Ureter (tissue), 1 donor: ENCODE measurements around the gene SPEM3. TPM values are rescaled to one million over a fixed set of nuclear protein-coding genes. Genes with fewer than 3 reads are reported as not detected.
"Not testable (repeated sequence)": the region's sequence is repeated elsewhere in the genome, so short reads cannot be mapped to it uniquely, and the experiment has no call there.

Experiments
- DNase-seq: peaks from one replicate; pipeline ENCODE4 v3.0.0-alpha.2; 2020; ENCODE audit warnings: low spot score
- total RNA-seq: library from RNA; stranded (reverse); gene quantifications from one replicate; pipeline ENCODE4 v1.2.4, GENCODE V29; 2023
- donor health status: DM: yes; HTN: yes; CAD: no.

Gene SPEM3
- total RNA-seq, 1 donor from 2014 or later: not detected

DNA sequence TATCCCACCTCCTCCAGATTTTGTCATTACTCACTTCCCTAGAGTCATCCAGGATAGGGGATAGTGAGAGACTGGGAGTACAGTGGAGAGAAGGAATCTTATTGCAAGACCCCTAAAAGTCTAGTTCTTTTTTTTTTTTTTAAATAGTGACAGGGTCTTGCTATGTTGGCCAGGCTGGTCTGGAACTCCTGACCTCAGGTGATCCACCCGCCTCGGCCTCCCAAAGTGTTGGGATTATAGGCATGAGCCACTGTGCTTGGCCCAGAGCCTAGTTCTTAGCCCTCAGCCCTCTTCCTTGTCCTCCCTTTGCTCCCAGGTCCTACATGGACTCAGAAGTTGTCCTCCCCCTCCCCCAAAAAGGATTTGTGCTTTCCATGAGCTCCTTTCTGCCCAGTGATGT, 13.5 kb downstream of the SPEM3 start:
- DNase-seq: no peak

- DNase-seq: no peak
These were observed 15.1 kb downstream of the SPEM3 start for GRCh38 chr17:7443499-7444485.

- peak; percentile 60 for DNase-seq
These were observed 16.3 kb downstream of the SPEM3 start, which contains the start of gene CHRNB1 for GRCh38 chr17:7444682-7445618. Gene CHRNB1 (plus strand): TSS chr17:7445061. CDS start chr17:7445128, 67 bp downstream.

DNA sequence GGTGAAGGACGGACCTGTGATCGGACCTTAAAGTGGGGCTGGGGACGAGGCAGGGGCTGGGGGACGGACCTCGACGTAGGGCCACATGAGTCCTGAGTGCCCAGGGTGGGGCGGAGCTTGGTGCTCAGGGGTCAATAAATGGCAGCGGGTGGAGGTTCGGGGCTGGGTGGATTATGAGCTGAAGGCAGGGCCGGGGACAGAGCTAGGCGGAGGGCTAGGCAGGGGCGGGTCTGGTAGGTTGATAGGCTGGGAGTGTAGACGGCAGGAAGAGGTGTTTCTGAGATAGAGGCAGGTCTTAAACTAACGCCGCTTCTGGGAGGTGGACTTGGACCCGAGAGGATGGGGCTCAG, 16.9 kb downstream of the SPEM3 start:
- no peak for DNase-seq

GRCh38 chr17:7448461-7448860, 19.8 kb downstream of the SPEM3 start:
- DNase-seq: no peak

DNA sequence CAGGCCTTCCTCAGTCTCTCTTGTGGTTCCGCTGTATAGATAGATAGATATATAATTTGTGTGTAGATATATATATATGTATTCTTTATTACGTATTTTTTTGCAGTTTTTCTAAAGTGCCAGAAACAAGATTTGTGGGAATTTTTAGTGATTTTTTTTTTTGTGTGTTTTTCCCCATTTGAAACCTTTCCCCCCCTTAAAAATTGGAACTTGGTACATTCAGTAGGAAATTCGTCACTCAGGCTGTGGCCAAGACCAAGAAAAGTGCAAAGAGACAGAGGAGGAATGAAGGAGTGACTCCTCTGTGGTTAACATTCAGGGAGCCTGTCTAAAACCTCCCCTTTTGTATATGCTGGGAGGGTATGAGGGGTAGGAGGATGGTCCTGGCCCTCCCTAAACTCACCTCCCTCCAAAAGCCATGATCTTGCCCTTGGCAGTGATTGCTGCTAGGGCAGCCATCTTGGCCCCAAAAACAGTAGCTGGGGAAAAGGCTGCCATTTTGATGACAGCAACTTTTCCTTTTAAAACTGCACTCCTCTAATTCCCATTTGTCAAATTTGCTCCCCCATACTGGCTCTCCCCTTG, 31.4 kb downstream of the SPEM3 start:
- no peak for DNase-seq

DNA sequence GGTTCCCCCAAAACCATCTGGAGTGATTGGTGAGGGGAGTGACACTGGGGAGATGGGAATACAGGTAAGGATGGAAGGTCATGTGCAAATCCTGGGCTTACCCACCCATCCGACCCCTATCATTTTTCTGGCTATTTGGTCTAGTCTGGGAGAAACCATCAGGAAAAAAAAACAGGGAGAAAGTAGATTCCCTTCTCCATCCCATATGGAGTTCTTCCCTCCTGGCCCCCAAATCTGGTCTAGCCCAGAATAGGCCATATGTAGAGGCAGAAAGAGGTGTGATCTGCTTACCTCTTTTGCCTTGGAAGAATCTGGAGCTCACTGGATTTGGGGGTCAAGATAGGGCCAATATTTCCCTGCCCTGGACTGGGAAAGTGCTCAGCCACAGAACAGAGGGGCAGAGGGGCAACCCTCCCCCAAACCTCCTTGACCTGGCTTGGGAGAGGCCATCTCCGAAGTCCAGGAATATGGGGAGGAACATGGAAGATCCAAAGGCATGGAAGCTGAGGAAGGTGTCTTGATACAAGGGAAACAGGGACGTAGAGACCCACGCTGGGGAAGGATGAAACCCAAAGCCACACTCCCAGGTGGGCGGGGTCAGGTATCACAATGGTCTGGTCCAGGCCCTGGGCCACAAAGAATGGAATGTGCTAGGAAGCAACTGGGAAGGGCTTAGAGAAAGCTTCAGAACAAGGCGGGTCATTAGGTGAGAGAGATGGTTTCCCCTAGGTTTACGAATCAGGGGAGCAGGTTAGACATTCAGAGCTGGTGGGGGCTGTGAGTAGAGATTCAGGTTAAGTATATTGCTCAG, 32.4 kb downstream of the SPEM3 start:
- no peak for DNase-seq

GRCh38 chr17:7462474-7463371, 34.1 kb downstream of the SPEM3 start:
- DNase-seq: no peak

GRCh38 chr17:7463372-7463846, 34.8 kb downstream of the SPEM3 start:
- no peak for DNase-seq

- no peak for DNase-seq
These were observed 35.4 kb downstream of the SPEM3 start for GRCh38 chr17:7464081-7464480.

GRCh38 chr17:7465597-7466275, 37.1 kb downstream of the SPEM3 start:
- DNase-seq: no peak

GRCh38 chr17:7466318-7466638, 37.6 kb downstream of the SPEM3 start:
- no peak for DNase-seq

- peak; percentile 68 for DNase-seq
These were observed 38.1 kb downstream of the SPEM3 start for GRCh38 chr17:7466639-7467341.

GRCh38 chr17:7467498-7467897, 38.8 kb downstream of the SPEM3 start:
- no peak for DNase-seq

DNA sequence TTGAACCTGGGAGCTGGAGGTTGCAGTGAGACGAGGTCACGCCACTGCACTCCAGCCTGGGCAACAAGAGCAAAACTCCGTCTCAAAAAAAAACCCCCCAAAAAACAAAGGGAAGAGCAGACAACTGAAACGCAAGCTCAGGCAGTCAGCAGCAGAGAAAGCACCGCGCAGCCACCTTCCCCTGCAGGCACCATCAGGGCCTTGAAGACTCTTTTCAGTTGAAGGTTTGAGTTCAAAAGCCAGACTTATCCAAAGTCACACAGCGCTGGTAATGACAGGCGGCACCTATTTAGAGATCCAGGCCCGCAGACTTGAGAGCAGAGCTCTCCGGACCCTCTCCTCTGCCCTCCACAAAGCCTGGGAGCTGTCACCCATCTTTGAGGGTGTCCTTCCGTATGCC, 39.6 kb downstream of the SPEM3 start:
- peak; percentile 34 for DNase-seq

GRCh38 chr17:7468804-7469389, 40.2 kb downstream of the SPEM3 start:
- no peak for DNase-seq

- DNase-seq: not testable (repeated sequence)
These were observed 41.2 kb downstream of the SPEM3 start for GRCh38 chr17:7469843-7470242.

GRCh38 chr17:7470457-7470973, 41.9 kb downstream of the SPEM3 start:
- not testable (repeated sequence) for DNase-seq
